ENCODE measurements around the gene TNFRSF25. TPM values are rescaled to one million over a fixed set of nuclear protein-coding genes. Genes with fewer than 3 reads are reported as not detected.

Gene TNFRSF25
- total and polyA plus RNA-seq, 2 of the 8 experiments (the other 6 are each of a cell fraction or from before 2014, with no cell fraction given) = 10.7 to 19.5 TPM

DNA sequence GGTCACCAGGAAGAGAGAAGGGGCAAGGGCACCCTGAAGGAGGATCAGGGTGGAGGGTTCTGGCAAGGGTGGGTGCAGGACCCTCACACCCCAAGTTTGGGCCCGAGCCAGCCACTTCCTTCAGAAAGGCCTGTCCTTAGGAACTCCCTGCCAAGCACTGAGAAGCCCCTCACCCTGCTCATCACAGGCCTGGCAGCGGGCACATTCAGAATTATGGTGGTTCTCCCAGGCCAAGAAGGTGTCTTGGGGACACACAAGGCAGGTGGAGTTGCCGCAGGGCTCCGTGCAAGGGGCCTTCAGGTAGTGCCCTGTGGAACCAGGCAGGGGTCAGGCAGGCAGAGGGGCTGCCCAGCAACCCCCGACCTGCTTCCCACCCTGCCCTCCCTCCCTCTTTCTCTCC lies 1.1 kb downstream of the TNFRSF25 start:
- no peak overlapping the region for H2AFZ ChIP-seq (ENCODE audit: low read length)
- H2BK120ac ChIP-seq (replicated peaks; ENCODE audit: low read depth, low read length) = no peak overlapping the region
- peak in 1 of 2 experiments; percentile 45 for DNase-seq (ENCODE audit: low read depth in 1 of 2, low spot score in 2 of 2)
- 89% methylated on average over 2 of the region's 5 CpGs; no CpG with 5 or more reads in 1 of the 2 experiments for WGBS, 2 experiments (ENCODE audit: extremely low coverage in 1 of 2, insufficient coverage in 1 of 2, insufficient read length in 1 of 2, insufficient replicate concordance in 2 of 2, low coverage in 1 of 2, low lambda C conversion rate in 2 of 2, missing lambda C conversion rate in 1 of 2)
- no peak overlapping the region for H4K91ac ChIP-seq (replicated peaks; ENCODE audit: insufficient read length, low read length)
- no peak overlapping the region for H2BK5ac ChIP-seq (ENCODE audit: low read depth, low read length)
- no peak overlapping the region for H4K8ac ChIP-seq (ENCODE audit: extremely low read depth, insufficient read depth, low read length)
- H3K27me3 ChIP-seq (replicated peaks in 1 of 4; ENCODE audit: control insufficient read depth in 3 of 4, extremely low read depth in 1 of 4, insufficient read depth in 3 of 4, low read length in 3 of 4) = peaks cover 0 to 7% (median 4%) of the 10 kb centered on the region in 4 experiments; a peak in 3 of 7 replicates
- no peak overlapping the region for H3K4me3 ChIP-seq (ENCODE audit: extremely low read depth in 1 of 4, insufficient read depth in 2 of 4, low read depth in 3 of 4, low read length in 4 of 4)
- H3K14ac ChIP-seq (ENCODE audit: insufficient read length) = no peak overlapping the region
- no peak overlapping the region for H2BK20ac ChIP-seq (ENCODE audit: low read length)
- ChIA-PET POLR2A (ENCODE audit: partially characterized antibody) (interaction anchor here (0.6 to 13.7 kb wide), 3 partner anchors 14 to 836 kb away, joined by 4 to 123 read pairs (median 4); no protein-coding TSS in a partner anchor), CTCF (ENCODE audit: partially characterized antibody) (interaction anchor here (0.8 to 6.1 kb wide), 7 partner anchors 8 to 21 kb away, joined by 3 to 31 read pairs (median 10); no protein-coding TSS in a partner anchor)
- H4K5ac ChIP-seq (ENCODE audit: insufficient read length, low read depth, low read length) = no peak overlapping the region
- H3K4me2 ChIP-seq (ENCODE audit: insufficient read depth in 1 of 2, low read depth in 2 of 2, low read length in 2 of 2) = 0 out of 4 replicates have a peak overlapping the region, but pooled peaks of 1 of the 2 experiments have one; percentile 49
- peaks cover 0 to 16% (median 9%) of the 10 kb centered on the region in 4 experiments; a peak in 5 of 7 replicates for H3K4me1 ChIP-seq (replicated peaks in 1 of 4; ENCODE audit: control insufficient read depth in 3 of 4, insufficient read depth in 4 of 4, low read length in 3 of 4)
- peaks cover 5 to 15% (median 12%) of the 10 kb centered on the region in 4 experiments; a peak in 5 of 8 replicates for H3K36me3 ChIP-seq (ENCODE audit: control insufficient read depth in 2 of 4, insufficient read depth in 4 of 4, low read length in 3 of 4)
- 0 out of 2 replicates have a peak overlapping the region, but pooled peaks have one; percentile 61 for H2BK15ac ChIP-seq (ENCODE audit: low read length)
- H4K20me1 ChIP-seq (replicated peaks in 1 of 2; ENCODE audit: control insufficient read depth in 1 of 2, insufficient read depth in 2 of 2, low read length in 2 of 2) = peaks cover 3 to 5% of the 10 kb centered on the region in 2 experiments
- no peak overlapping the region for H2BK12ac ChIP-seq (ENCODE audit: low read depth, low read length)
- H3K79me1 ChIP-seq (ENCODE audit: low read depth, low read length) = no peaks in the 10 kb centered on the region
- no peak overlapping the region for H3K23ac ChIP-seq (ENCODE audit: insufficient read length)
- no peak overlapping the region for H3K4ac ChIP-seq (replicated peaks; ENCODE audit: insufficient read length, low read depth, low read length)
- no peaks in the 10 kb centered on the region; the same call in 1 of the 2 replicates for H3K23me2 ChIP-seq (ENCODE audit: low read depth, low read length)
- H3K27ac ChIP-seq (ENCODE audit: low read depth, low read length) = no peak overlapping the region
- no peaks in the 10 kb centered on the region for H3K79me2 ChIP-seq (ENCODE audit: control insufficient read depth in 1 of 2, insufficient read depth in 2 of 2, low read length in 2 of 2)
- no peaks in the 10 kb centered on the region for H3K9me3 ChIP-seq (ENCODE audit: insufficient read depth in 2 of 2, low read depth in 1 of 2, low read length in 1 of 2)
- H3K9ac ChIP-seq (replicated peaks in 1 of 4; ENCODE audit: extremely low read depth in 1 of 4, low read depth in 3 of 4, low read length in 3 of 4) = no peak overlapping the region
- no peak for FAIRE-seq
- no peak overlapping the region for H3K56ac ChIP-seq (replicated peaks; ENCODE audit: insufficient read length, low read depth, low read length)
- 0 out of 2 replicates have a peak overlapping the region, but pooled peaks have one; percentile 26 for H2AK5ac ChIP-seq (ENCODE audit: low read depth, low read length)
- H3K18ac ChIP-seq (ENCODE audit: extremely low read depth, low read length) = no peak overlapping the region; the same call in 1 of the 2 replicates
- no peak for TF ChIP-seq SIN3A (conservative IDR thresholded peaks at IDR 0.05 in 1 of 2, IDR thresholded peaks at IDR 0.05 in 1 of 2; ENCODE audit: low read depth in 1 of 2, low read length in 2 of 2)
- no peak for TF ChIP-seq CREB1 (IDR thresholded peaks at IDR 0.05)
- TF ChIP-seq JUN (IDR thresholded peaks at IDR 0.05; ENCODE audit: low read depth, low read length) = no peak
- no peak for TF ChIP-seq CTBP2 (IDR thresholded peaks at IDR 0.05; ENCODE audit: borderline replicate concordance, insufficient read depth, insufficient read length, low read length)
- TF ChIP-seq, protein P1, sequence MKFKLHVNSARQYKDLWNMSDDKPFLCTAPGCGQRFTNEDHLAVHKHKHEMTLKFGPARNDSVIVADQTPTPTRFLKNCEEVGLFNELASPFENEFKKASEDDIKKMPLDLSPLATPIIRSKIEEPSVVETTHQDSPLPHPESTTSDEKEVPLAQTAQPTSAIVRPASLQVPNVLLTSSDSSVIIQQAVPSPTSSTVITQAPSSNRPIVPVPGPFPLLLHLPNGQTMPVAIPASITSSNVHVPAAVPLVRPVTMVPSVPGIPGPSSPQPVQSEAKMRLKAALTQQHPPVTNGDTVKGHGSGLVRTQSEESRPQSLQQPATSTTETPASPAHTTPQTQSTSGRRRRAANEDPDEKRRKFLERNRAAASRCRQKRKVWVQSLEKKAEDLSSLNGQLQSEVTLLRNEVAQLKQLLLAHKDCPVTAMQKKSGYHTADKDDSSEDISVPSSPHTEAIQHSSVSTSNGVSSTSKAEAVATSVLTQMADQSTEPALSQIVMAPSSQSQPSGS (IDR thresholded peaks at IDR 0.05; ENCODE audit: low read length) = no peak

All from H1 (cell line).